Activated T-helper 17 cell treated with anti-CD3 and anti-CD28 coated beads, Interleukin-2, amount 50 U/mL, for 72 hours (primary cell): Measurements from ENCODE around the gene RAX. TPM values are rescaled to one million over a fixed set of nuclear protein-coding genes. Genes with fewer than 3 reads are reported as not detected.

ENCODE experiments used
- ATAC-seq: fragments of 150-1000 bp; cut with Tn5 transposase; replicated peaks from 2 replicates; pipeline ENCODE4 v1.10.0; 2021; ENCODE audit warnings: mild to moderate bottlenecking, moderate library complexity
- H3K27ac Mint-ChIP-seq: one replicate; pipeline ENCODE4 v1.8.0; 2022; ENCODE audit warnings: mixed read lengths
- H3K27me3 Mint-ChIP-seq: one replicate; pipeline ENCODE4 v1.8.0; 2022; ENCODE audit warnings: mixed read lengths
- H3K36me3 Mint-ChIP-seq: one replicate; pipeline ENCODE4 v1.8.0; 2022; ENCODE audit warnings: low read depth, mild to moderate bottlenecking, mixed read lengths
- H3K4me1 Mint-ChIP-seq: one replicate; pipeline ENCODE4 v1.8.0; 2022; ENCODE audit warnings: mixed read lengths
- H3K4me3 Mint-ChIP-seq: one replicate; pipeline ENCODE4 v1.8.0; 2022; ENCODE audit warnings: mild to moderate bottlenecking, mixed read lengths
- H3K9me3 Mint-ChIP-seq: one replicate; pipeline ENCODE4 v1.8.0; 2022; ENCODE audit warnings: mixed read lengths
- total RNA-seq, 2 donors: library from RNA; stranded (reverse); gene quantifications; one replicate each; pipeline ENCODE4 v1.2.3, GENCODE V29; 2022

The RAX gene
- total RNA-seq, result under 1 TPM in 1 of 2 donors, not detected in 1; 0.24 TPM

- Mint-ChIP-seq H3K27me3 (peaks cover 74% of the 10 kb centered on the region), H3K9me3 (no peaks in the 10 kb centered on the region), H3K36me3 (peaks cover 10% of the 10 kb centered on the region), H3K4me3 (peak within 1 kb of the TSS; percentile 39), H3K4me1 (peaks cover 9% of the 10 kb centered on the region), H3K27ac (no peak within 1 kb of the TSS)
- peak; percentile 35 for ATAC-seq
Observed at GRCh38 chr18:59272891-59273758, at the start of gene RAX. RAX (minus strand) TSS chr18:59273454; CDS start chr18:59273206, 248 bp downstream.

- no peak for ATAC-seq
- no peaks in the 10 kb centered on the region for H3K36me3 Mint-ChIP-seq
- no peaks in the 10 kb centered on the region for H3K9me3 Mint-ChIP-seq
- H3K4me1 Mint-ChIP-seq, result no peaks in the 10 kb centered on the region
- peaks cover 12% of the 10 kb centered on the region for H3K27me3 Mint-ChIP-seq
- H3K27ac Mint-ChIP-seq, result no peak within 1 kb of the TSS
- no peak within 1 kb of the TSS for H3K4me3 Mint-ChIP-seq
Observed at GRCh38 chr18:59318460-59319050, 45.3 kb upstream of the RAX start, which contains the start of gene CPLX4. CPLX4 (minus strand) TSS chr18:59318649; CDS start chr18:59318462, 187 bp downstream.

- H3K27me3 Mint-ChIP-seq, result peaks cover 33% of the 10 kb centered on the region
- no peaks in the 10 kb centered on the region for H3K9me3 Mint-ChIP-seq
- H3K27ac Mint-ChIP-seq, result no peak overlapping the region
- no peak for ATAC-seq
- no peaks in the 10 kb centered on the region for H3K4me1 Mint-ChIP-seq
- H3K36me3 Mint-ChIP-seq, result no peaks in the 10 kb centered on the region
- H3K4me3 Mint-ChIP-seq, result no peak overlapping the region
Observed at GRCh38 chr18:59311631-59312030, 38.4 kb upstream of the RAX start.

- Mint-ChIP-seq H3K36me3 (no peaks in the 10 kb centered on the region), H3K27ac (no peak overlapping the region), H3K9me3 (no peaks in the 10 kb centered on the region), H3K4me1 (no peaks in the 10 kb centered on the region), H3K4me3 (peak overlapping the region; percentile 26), H3K27me3 (peaks cover 40% of the 10 kb centered on the region)
- ATAC-seq, result no peak
Observed at GRCh38 chr18:59308938-59309260, 35.6 kb upstream of the RAX start.

- H3K4me1 Mint-ChIP-seq, result no peaks in the 10 kb centered on the region
- peak; percentile 93 for ATAC-seq
- H3K4me3 Mint-ChIP-seq, result peak overlapping the region; percentile 26
- no peak overlapping the region for H3K27ac Mint-ChIP-seq
- peaks cover 38% of the 10 kb centered on the region for H3K27me3 Mint-ChIP-seq
- H3K9me3 Mint-ChIP-seq, result no peaks in the 10 kb centered on the region
- no peaks in the 10 kb centered on the region for H3K36me3 Mint-ChIP-seq
Observed at GRCh38 chr18:59308248-59308937, 35.1 kb upstream of the RAX start.

GRCh38 chr18:59306640-59307039, 33.4 kb upstream of the RAX start:
- no peak overlapping the region for H3K27ac Mint-ChIP-seq
- ATAC-seq, result no peak
- no peaks in the 10 kb centered on the region for H3K4me1 Mint-ChIP-seq
- no peaks in the 10 kb centered on the region for H3K36me3 Mint-ChIP-seq
- peaks cover 33% of the 10 kb centered on the region for H3K27me3 Mint-ChIP-seq
- H3K9me3 Mint-ChIP-seq, result no peaks in the 10 kb centered on the region
- no peak overlapping the region for H3K4me3 Mint-ChIP-seq

- Mint-ChIP-seq H3K9me3 (no peaks in the 10 kb centered on the region), H3K4me3 (no peak overlapping the region), H3K4me1 (no peaks in the 10 kb centered on the region), H3K36me3 (no peaks in the 10 kb centered on the region), H3K27me3 (peaks cover 28% of the 10 kb centered on the region), H3K27ac (no peak overlapping the region)
- no peak for ATAC-seq
Observed at GRCh38 chr18:59305295-59305694, 32.0 kb upstream of the RAX start.

GRCh38 chr18:59303656-59304195, 30.5 kb upstream of the RAX start:
- ATAC-seq, result no peak
- Mint-ChIP-seq H3K27ac (no peak overlapping the region), H3K4me1 (no peaks in the 10 kb centered on the region), H3K4me3 (no peak overlapping the region), H3K27me3 (peaks cover 26% of the 10 kb centered on the region), H3K36me3 (no peaks in the 10 kb centered on the region), H3K9me3 (no peaks in the 10 kb centered on the region)

- Mint-ChIP-seq H3K27me3 (peaks cover 26% of the 10 kb centered on the region), H3K36me3 (no peaks in the 10 kb centered on the region), H3K27ac (no peak overlapping the region), H3K9me3 (no peaks in the 10 kb centered on the region), H3K4me3 (no peak overlapping the region), H3K4me1 (no peaks in the 10 kb centered on the region)
- ATAC-seq, result no peak
Observed at GRCh38 chr18:59303006-59303405, 29.8 kb upstream of the RAX start.

- Mint-ChIP-seq H3K4me1 (no peaks in the 10 kb centered on the region), H3K4me3 (no peak overlapping the region), H3K27me3 (peaks cover 24% of the 10 kb centered on the region), H3K9me3 (no peaks in the 10 kb centered on the region), H3K36me3 (no peaks in the 10 kb centered on the region), H3K27ac (no peak overlapping the region)
- ATAC-seq, result no peak
Observed at GRCh38 chr18:59301929-59302328, 28.7 kb upstream of the RAX start.

GRCh38 chr18:59300676-59301285, 27.5 kb upstream of the RAX start:
- H3K4me3 Mint-ChIP-seq, result no peak overlapping the region
- peak; percentile 90 for ATAC-seq
- H3K9me3 Mint-ChIP-seq, result no peaks in the 10 kb centered on the region
- H3K4me1 Mint-ChIP-seq, result no peaks in the 10 kb centered on the region
- H3K27ac Mint-ChIP-seq, result no peak overlapping the region
- H3K36me3 Mint-ChIP-seq, result no peaks in the 10 kb centered on the region
- H3K27me3 Mint-ChIP-seq, result peaks cover 16% of the 10 kb centered on the region

GRCh38 chr18:59298871-59299270, 25.6 kb upstream of the RAX start:
- no peak overlapping the region for H3K27ac Mint-ChIP-seq
- peaks cover 16% of the 10 kb centered on the region for H3K27me3 Mint-ChIP-seq
- H3K36me3 Mint-ChIP-seq, result no peaks in the 10 kb centered on the region

GRCh38 chr18:59293317-59293716, 20.1 kb upstream of the RAX start:
- Mint-ChIP-seq H3K27ac (no peak overlapping the region), H3K36me3 (no peaks in the 10 kb centered on the region), H3K9me3 (no peaks in the 10 kb centered on the region), H3K27me3 (peaks cover 35% of the 10 kb centered on the region), H3K4me3 (no peak overlapping the region), H3K4me1 (no peaks in the 10 kb centered on the region)
- ATAC-seq, result no peak

More at GRCh38 chr18:59298871-59299270, 25.6 kb upstream of the RAX start:
- no peaks in the 10 kb centered on the region for H3K9me3 Mint-ChIP-seq
- no peak overlapping the region for H3K4me3 Mint-ChIP-seq
- no peaks in the 10 kb centered on the region for H3K4me1 Mint-ChIP-seq
- no peak for ATAC-seq

- Mint-ChIP-seq H3K9me3 (no peaks in the 10 kb centered on the region), H3K4me3 (no peak overlapping the region), H3K36me3 (no peaks in the 10 kb centered on the region), H3K4me1 (peaks cover 3% of the 10 kb centered on the region), H3K27ac (no peak overlapping the region), H3K27me3 (peaks cover 54% of the 10 kb centered on the region)
- no peak for ATAC-seq
Observed at GRCh38 chr18:59286341-59286740, 13.1 kb upstream of the RAX start.
